GM18867 (cell line): ENCODE measurements around the gene ADAP1.
"Not testable (repeated sequence)": the region's sequence is repeated elsewhere in the genome, so short reads cannot be mapped to it uniquely, and the experiment has no call there.

Experiments
- ATAC-seq: cut with Tn5 transposase; IDR thresholded peaks from one replicate; pipeline ENCODE4 v1.9.1; 2021; ENCODE audit warnings: mild to moderate bottlenecking, moderate library complexity; ENCODE audit not compliant: unreplicated experiment

ADAP1 gene

DNA sequence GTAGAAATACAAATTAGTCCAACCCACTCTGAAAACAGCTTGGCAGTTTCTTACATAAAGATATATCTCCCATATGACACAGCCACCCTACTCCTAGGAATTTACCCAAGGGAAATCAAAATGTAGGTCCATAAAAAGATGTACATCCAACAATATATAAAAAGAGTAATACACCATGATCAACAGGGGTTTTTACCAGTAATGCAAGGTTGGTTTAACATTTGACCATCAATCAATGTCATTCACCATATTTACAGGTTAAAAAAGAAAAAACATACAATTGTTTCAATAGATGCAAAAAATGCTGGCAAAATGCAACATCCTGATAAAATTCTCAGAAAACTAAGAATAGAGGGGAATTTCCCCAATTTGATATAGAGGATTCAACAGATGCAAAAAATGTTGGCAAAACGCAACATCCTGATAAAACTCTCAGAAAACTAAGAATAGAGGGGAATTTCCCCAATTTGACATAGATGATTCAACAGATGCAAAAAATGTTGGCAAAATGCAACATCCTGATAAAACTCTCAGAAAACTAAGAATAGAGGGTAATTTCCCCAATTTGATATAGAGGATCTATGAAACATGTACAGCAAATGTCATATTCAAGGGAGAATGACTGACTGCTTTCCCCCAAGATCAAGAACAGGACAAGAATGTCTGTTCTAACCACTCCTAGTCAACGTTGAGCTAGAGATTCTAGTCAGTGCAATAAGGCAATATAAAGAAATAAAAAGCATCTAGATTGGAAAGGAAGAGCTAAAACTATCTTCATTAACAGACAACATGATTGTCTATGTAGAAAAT is 13.7 kb downstream of the ADAP1 start:
- no peak for ATAC-seq

GRCh38 chr7:939843-940242 is 14.6 kb downstream of the ADAP1 start:
- ATAC-seq, result no peak

DNA sequence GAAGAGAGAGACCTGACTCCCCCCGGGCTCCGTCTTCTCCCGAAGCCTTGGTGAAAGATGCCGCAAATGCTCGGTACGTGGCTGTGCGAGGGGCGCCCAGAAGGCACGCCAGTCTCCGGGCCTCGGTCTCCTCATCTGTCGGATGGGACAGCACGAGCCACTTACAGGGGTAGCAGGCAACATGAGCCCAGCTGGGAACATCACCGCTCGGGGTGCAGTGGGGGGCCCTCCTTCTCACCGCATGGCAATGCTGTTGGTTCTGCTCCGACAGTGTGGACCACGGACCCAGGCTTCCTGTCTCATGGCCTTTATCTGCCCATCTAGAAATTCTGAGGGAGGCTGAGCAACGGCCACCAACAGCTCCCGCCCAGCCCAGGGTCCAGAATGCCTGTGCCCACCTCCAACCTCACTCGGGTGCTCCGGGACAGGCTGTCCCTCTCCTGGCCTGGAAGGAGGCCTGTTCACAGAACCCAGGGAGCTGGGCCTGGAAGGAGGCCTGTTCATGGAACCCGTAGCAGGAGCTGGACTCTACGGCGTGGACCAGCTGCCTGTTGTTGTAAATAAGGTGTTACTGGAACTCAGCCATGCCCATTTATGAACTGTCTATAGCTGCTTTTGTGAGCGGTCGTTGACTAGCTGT is 15.8 kb downstream of the ADAP1 start:
- no peak for ATAC-seq

GRCh38 chr7:937856-938484 is 16.5 kb downstream of the ADAP1 start:
- ATAC-seq, result no peak

DNA sequence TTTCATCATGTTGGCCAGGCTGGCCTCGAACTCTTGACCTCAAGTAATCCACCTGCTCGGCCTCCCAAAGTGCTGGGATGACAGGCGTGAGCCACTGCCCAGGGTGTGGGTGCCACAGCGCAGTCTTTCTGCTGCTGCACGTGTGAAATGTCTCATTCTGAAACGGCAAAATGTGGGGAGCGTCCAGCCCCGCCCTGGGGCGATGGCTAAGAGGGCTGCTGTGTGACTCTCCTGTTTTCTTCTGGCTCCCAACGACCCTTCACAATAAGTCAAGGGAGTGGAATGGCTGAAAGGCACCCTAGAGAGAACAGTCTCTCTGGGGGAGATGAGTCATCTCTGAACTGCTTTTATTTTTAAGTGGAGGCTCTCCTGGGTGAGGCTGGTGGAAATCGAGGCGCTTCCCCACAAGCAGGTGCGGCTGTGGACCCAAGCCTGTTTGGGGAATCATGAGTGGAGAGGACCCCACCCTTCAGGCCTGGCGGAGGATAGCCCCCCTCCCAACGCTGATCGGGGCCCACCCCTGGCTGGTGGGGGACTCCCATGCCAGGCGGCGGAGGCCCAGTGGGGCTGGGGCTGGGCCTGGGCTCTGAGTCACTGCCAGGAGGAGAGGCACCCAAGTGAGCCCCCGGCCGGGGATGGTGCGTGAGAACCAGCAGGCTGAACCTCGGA is 18.0 kb downstream of the ADAP1 start:
- peak; percentile 81 for ATAC-seq

DNA sequence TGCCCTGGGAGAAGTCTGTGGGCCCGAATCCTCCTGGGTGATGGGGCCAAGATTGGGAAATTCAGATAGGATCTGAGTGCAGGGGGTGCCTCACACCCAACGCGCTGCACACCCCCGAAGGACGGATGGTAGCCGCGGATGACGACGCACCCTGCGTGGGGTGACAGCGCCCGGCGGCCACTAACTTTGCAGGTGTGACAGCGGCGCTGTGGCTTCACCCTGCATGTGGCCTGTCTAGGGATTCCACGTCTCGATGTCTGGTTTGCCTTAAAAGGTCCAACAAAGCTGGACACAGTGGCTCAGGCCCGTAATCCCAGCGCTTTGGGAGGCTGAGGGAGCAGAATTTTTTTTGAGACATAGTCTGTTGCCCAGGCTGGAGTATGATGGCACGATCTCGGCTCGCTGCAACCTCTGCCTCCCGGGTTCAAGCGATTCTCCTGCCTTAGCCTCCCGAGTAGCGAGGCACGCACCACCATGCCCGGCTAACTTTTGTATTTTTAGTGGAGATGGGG is 18.6 kb downstream of the ADAP1 start:
- ATAC-seq, result no peak

DNA sequence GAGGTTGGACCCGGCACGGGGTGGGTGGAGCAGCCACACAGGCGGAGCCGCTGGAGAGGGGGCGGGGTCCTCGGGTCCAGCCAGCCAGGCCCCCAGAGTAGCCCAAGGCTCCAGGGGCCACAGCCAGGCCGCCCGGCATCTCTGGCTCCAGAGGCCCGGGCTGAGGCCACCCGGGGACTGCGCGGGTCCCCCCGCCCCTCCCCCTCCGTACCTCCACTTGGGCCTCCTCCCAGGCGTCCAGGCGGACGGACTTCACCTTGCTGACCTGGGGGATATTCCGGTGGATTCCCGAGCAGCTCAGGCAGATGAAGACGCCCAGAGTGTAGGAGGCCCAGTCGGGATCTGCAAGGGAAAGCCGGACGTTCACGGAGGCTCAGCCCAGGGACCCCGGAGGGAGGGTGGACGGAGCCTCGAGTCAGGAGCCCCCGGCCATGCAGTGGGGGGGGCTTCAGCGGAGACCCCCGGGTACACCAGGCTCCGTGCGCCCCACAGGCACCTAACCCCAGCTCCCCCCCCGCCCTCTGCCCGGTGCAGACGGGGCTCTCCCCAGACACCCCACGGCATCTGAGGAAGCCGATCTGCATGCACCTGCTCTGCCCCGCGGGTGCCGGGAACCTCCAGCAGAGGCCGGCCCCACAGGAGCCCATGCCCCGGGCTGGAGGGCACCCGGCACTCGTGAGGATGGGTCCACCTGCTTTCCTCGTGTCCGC is 19.2 kb downstream of the ADAP1 start:
- no peak for ATAC-seq

DNA sequence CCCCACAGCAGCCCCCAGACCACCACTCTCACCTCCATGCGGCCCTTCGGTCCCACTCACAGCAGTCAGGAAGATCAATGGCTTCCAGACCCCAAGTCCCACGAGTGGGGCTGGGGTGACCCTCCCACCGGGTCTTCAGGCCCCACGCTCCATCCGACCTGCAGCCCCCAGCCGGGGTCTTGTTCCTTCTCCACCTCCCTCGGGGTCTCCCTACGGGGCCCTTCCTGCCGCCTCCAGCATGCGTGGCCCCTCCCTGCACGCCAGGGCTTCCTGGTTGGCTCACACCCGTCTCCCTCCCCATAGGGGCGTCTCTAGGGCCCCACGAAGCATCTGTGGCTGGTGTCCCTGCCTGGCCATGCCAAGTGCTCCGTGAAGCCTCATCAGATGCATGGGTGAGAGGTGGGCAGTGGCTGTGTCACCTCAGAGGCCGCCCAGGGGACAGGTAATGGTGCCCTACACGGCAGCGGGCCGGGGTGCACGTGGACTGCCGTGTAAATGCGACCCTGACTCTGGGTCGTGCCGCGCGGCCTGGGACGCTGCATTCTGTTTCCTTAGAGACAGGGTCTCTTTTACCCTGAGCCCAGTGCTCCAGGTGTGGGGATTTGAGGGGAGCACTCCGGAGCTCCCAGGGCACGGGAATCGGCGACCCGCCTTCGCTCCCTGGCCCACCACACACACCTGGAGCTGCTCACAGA is 19.9 kb downstream of the ADAP1 start:
- ATAC-seq, result no peak

- ATAC-seq, result no peak
These were observed 21.9 kb downstream of the ADAP1 start for GRCh38 chr7:932651-932975.

DNA sequence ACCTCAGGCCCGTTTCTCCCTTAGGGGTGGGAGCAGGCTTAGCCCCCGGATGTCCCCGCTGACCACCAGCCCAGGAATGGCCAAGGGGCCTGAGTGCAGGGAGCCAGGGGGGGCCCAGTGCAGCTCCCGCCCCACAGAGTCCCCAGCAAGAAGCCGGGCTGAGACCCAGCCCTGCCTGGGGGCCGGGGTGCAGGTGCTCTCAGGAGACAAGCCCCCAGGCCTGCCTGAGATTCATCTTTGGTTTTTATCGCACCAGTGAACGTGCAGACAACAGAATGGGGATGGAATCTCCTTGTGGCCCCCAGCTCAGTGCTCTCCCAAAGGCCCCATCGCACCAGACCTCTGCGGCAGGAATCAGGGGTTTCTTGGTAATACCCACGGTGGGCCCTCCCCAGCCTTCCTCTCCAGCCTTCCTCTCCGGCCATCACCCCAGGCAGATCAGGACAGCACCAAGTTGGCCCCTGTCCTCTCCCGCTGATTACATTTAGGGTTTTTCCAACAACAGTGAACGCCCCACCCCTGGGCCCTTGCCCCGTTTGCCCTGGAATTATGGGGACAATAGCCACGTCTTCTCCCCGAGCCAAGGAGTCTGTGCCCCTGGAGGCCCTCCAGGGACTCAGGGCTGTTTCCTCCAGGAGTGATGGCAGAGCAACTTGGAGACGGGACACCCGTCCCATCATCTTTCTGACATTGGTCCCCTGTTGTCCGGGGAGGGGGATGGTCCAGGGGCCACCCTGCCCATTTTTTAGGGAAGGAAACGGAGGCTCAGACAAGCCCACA is 22.4 kb downstream of the ADAP1 start:
- no peak for ATAC-seq

DNA sequence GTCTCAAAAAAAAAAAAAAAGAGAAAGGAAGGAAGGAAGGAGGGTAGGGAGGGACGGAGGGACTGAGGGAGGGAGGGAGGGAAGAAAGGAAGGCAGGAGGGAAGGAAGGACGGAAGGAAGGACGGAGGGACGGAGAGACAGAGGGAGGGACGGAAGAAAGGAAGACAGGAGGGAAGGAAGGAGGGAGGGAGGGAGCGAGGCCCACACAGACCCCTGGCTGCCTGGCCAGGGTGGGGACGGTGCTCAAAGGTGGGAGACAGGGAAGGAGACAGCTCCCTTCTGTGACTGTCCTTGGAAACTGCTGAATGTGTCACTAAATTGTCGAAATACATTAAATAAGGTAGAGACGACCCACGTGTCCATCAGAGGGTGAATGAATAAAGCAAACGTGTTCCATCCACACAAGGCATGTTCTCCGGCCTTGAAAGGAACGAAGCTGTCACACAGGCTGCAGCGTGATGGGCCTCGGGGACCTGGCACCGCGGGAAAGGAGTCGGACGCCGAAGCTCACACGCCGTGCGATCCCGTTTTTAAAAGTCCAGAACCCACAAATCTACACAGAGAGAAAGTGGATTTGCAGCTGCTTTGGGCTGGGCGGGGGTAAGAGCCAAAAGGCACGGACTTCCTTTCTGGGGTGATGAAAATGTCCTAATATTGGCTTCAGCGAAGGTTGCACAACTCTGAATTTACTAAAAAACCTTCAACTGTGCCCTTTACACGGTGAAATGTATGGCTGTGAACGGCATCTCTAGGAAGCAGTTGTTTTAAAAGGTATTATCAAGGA is 23.3 kb downstream of the ADAP1 start:
- ATAC-seq, result no peak

GRCh38 chr7:929311-929711 is 25.2 kb downstream of the ADAP1 start:
- no peak for ATAC-seq

DNA sequence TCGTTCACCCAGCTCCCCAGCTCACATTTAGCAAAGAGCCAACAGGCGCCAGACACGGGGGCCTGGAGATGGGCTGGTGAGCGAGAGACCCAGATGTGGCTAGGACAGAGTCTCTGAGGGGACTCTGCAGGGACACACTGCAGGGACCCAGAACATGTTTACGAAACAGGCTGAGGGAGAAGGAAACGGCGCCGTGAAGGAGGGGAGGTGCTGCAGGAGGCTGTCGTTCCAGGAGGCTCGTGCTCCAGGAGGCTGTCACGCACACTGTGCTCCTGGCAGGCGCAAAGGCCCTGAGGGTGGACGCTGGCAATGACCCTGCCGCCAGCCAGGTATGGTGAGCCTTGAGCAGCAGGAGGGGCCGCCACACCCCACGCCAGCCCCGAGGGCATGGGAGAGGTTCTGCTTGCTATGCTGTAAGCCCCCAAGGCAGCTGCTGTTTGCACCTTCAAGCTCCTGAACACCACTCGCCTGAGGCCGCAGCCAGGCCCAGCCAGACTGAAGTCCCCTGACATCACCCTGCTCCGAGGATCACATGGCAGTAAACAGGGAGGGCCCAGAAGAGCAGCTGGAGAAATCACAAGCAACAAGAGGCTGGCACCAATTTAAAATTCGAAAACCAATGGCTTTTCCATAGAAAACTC is 27.3 kb downstream of the ADAP1 start:
- no peak for ATAC-seq

DNA sequence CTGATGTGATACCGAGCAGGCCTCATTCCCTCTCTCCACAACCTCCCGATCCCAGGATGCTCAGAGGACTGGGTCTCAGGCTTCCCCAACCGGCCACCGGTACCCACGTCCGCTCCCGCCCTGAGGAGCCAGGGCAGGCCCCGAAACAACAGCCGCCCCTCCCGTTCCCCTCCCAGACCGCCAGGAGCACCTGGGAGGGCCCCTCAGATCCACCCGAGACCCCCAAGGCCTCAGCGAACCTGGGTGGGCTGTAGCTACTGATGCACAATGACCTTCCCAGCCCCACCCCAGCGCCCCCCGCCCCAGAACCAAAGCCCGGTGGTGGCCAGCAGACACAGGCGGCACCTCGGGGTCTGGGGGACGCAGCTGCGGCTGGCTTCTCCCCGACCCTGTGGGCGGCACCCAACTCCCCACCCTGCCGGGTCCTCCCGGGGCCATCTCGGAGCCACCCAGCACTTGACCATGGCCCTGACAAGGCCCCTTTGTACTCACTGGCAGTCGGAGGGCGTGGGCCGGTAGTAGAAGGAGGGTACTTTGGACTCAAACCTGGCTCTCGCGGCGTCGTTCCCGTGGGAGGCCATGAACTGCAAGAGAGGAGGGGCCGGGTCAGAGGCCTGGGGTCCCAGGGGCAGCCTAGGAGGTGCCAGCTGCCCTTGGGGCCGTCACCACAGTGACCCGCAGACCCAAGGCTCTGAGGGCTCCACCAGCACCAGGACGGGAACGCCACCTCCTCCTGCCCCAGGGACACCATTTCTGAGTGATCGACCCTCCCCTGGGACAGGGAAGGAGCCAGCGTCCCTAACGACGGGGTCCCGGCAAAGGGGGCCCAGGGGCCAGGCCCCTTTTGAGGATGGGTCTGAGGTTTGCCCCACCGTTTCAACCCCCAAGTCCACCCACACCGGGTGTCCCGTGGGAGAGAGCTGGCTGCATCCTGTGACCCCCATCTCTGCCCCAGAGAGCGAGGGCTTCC is 28.1 kb downstream of the ADAP1 start:
- no peak for ATAC-seq

DNA sequence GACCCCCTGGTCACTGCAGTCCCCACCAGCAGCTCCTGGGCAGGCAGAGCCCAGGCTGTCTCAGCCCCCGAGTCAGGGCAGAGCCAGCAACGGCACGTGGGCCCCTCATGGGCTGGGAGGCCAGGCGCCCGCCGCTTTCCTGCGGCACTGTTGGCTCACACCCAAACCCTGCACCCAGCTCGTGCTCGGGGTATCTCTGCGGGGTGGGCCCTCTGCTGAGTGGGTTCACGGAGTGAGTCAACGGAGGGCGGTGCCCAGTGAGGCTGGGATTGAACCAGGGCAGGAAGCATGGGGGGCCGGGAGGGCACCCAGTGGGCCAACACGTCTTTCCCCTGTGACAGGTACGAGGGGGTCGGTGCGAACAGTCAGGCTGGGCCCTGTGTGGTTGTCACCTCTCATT is 28.9 kb downstream of the ADAP1 start:
- no peak for ATAC-seq

DNA sequence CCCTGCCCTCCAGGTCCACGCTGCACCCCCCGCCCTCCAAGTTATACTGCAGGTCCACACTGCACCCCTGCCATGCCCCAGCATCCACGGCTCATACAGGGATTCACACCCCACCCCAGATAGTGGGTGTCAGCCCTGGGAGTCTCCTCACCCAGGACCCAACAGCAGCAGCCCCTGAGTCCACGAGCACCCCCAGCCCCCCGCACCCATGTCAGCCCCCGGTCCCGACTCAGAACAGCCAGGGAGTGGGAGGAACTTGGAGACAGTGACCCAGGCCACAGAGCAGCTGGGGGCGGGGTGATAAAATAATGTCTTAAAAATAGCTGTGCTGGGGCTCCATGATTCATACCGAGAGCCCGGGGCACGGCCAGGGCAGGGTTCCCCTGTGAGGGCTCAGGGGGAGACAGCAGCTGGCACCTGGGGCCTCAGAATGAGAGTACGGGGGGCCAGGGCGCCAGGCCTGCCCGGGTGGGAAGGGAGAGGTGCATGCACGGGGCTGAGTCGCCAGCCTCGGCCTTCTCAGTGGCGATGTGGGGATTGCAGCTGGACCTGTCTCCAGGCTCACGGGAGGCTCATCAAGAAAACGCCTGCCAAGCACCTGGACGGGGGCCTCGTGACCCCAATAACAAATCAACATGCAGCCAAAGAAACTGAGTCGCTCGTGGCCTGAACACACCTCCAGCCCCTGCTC is 29.8 kb downstream of the ADAP1 start:
- peak; percentile 53 for ATAC-seq

- ATAC-seq, result not testable (repeated sequence)
These were observed 30.4 kb downstream of the ADAP1 start for GRCh38 chr7:924042-924441.
